HepG2 (cell line): ENCODE data around the gene TAS2R30. TPM values are rescaled to one million over a fixed set of nuclear protein-coding genes. Genes with fewer than 3 reads are reported as not detected.
A peak's percentile ranks its signal among the peaks of the same experiment; 100 is the strongest.

ENCODE experiments used
- CCAR2 ChIP-seq: fragments of 200-400 bp; formaldehyde crosslinking; optimal IDR thresholded peaks from 2 replicates; pipeline ENCODE3; 2018; ENCODE audit warnings: low read depth, mild to moderate bottlenecking, low read length, moderate library complexity
- CERS6 ChIP-seq: sonication (generic); formaldehyde crosslinking; IDR thresholded peaks from 2 replicates; pipeline ENCODE4 v1.5.0; 2020; ENCODE audit warnings: missing genetic modification reagents
- EP300 ChIP-seq, 3 experiments: sonication (generic) in 1 of 3; formaldehyde crosslinking in 1 of 3; IDR thresholded peaks; 2 replicates each; pipeline versions ENCODE4 v1.5.1 to v1.6.1; 2011 to 2020; ENCODE audit warnings: low read depth in 2 of 3, low read length in 2 of 3, borderline replicate concordance in 1 of 3, improper control_type of control experiment in 1 of 3, mild to moderate bottlenecking in 1 of 3, missing genetic modification reagents in 1 of 3, moderate library complexity in 1 of 3
- FOXK2 ChIP-seq: fragments of 450-650 bp; IDR thresholded peaks from 2 replicates; pipeline ENCODE4 v1.6.1; 2016
- FOXM1 ChIP-seq: sonication (generic); formaldehyde crosslinking; IDR thresholded peaks from 2 replicates; pipeline ENCODE4 v1.5.0; 2020; ENCODE audit warnings: missing genetic modification reagents
- GZF1 ChIP-seq: sonication (generic); formaldehyde crosslinking; IDR thresholded peaks from 2 replicates; pipeline ENCODE4 v1.5.1; 2020; ENCODE audit warnings: mild to moderate bottlenecking, missing genetic modification reagents
- JARID2 ChIP-seq: sonication (generic); formaldehyde crosslinking; IDR thresholded peaks from 2 replicates; pipeline ENCODE4 v1.8.1; 2023; ENCODE audit warnings: missing genetic modification reagents, inconsistent platforms; ENCODE audit not compliant: insufficient replicate concordance
- KLF12 ChIP-seq: sonication (generic); formaldehyde crosslinking; IDR thresholded peaks from 2 replicates; pipeline ENCODE4 v1.4.0; 2020; ENCODE audit warnings: missing genetic modification reagents, borderline replicate concordance
- KLF16 ChIP-seq, 2 experiments: sonication (generic) in 1 of 2; formaldehyde crosslinking in 1 of 2; IDR thresholded peaks; 2 replicates each; pipeline versions ENCODE4 v1.6.1 to v1.8.0; 2016 to 2023; ENCODE audit warnings: missing genetic modification reagents in 2 of 2, missing compliant biosample characterization in 1 of 2
- KMT2B ChIP-seq: IDR thresholded peaks from 2 replicates; pipeline ENCODE4 v1.6.1; 2016; ENCODE audit warnings: missing genetic modification reagents, missing compliant biosample characterization
- NR2F2 ChIP-seq: IDR thresholded peaks from 2 replicates; pipeline ENCODE4 v1.6.1; 2012; ENCODE audit warnings: low read depth, inconsistent platforms, borderline replicate concordance
- NR2F6 ChIP-seq, 2 experiments: IDR thresholded peaks; 2 replicates each; pipeline ENCODE4 v1.6.1; 2016; ENCODE audit warnings: antibody characterized with exemption in 1 of 2, mild to moderate bottlenecking in 1 of 2
- RBM39 ChIP-seq: fragments of 200-400 bp; formaldehyde crosslinking; IDR thresholded peaks from one replicate; pipeline ENCODE4 v1.6.1; 2018; ENCODE audit warnings: antibody characterized with exemption, mild to moderate bottlenecking, low read depth, low read length; ENCODE audit not compliant: poor library complexity, severe bottlenecking
- SMAD1 ChIP-seq: sonication (generic); formaldehyde crosslinking; IDR thresholded peaks from 2 replicates; pipeline ENCODE4 v1.4.0; 2020; ENCODE audit warnings: missing genetic modification reagents, low read depth, mild to moderate bottlenecking, borderline replicate concordance
- SNAPC2 ChIP-seq: sonication (generic); formaldehyde crosslinking; IDR thresholded peaks from 2 replicates; pipeline ENCODE4 v1.8.1; 2022; ENCODE audit warnings: mild to moderate bottlenecking, missing genetic modification reagents
- SNAPC4 ChIP-seq: sonication (generic); formaldehyde crosslinking; IDR thresholded peaks from 2 replicates; pipeline ENCODE4 v1.4.0; 2020; ENCODE audit warnings: mild to moderate bottlenecking, missing genetic modification reagents
- SNAPC5 ChIP-seq: sonication (generic); formaldehyde crosslinking; IDR thresholded peaks from 2 replicates; pipeline ENCODE4 v1.8.1; 2023; ENCODE audit warnings: mild to moderate bottlenecking, missing genetic modification reagents, borderline replicate concordance
- ZNF550 ChIP-seq: sonication (generic); formaldehyde crosslinking; IDR thresholded peaks from 2 replicates; pipeline ENCODE4 v1.4.0; 2020; ENCODE audit warnings: mild to moderate bottlenecking, missing genetic modification reagents, borderline replicate concordance
- ZNF569 ChIP-seq: sonication (generic); formaldehyde crosslinking; IDR thresholded peaks from 2 replicates; pipeline ENCODE4 v1.5.0; 2020; ENCODE audit warnings: mild to moderate bottlenecking, missing genetic modification reagents, moderate library complexity, borderline replicate concordance
- ZNF576 ChIP-seq: sonication (generic); formaldehyde crosslinking; IDR thresholded peaks from 2 replicates; pipeline ENCODE4 v1.4.0; 2020; ENCODE audit warnings: mild to moderate bottlenecking, missing genetic modification reagents
- ZNF616 ChIP-seq: sonication (generic); formaldehyde crosslinking; IDR thresholded peaks from 2 replicates; pipeline ENCODE4 v1.5.0; 2020; ENCODE audit warnings: low read depth, mild to moderate bottlenecking, missing genetic modification reagents
- ZNF724P ChIP-seq: sonication (generic); formaldehyde crosslinking; IDR thresholded peaks from 2 replicates; pipeline ENCODE4 v1.8.0; 2022; ENCODE audit warnings: missing genetic modification reagents, borderline replicate concordance
- polyA plus RNA-seq, 8 experiments: library from polyadenylated mRNA; depleted of rRNA in 3 of 8; stranded (reverse) in 7 of 8; unstranded in 1 of 8; fragments of >200 nt; fragmentation: Illumina TruSeq in 4 of 8; extraction: Trizol in 4 of 8; gene quantifications; 2 replicates each; pipeline versions ENCODE4 v1.2.1 to v1.2.3, GENCODE V29; 2011 to 2016; ENCODE audit warnings: low read depth in 4 of 8, missing spikeins in 1 of 8, mixed read lengths in 1 of 8; ENCODE audit not compliant: insufficient read depth in 1 of 8
- total RNA-seq, 5 experiments: library from RNA; depleted of rRNA; stranded (reverse); fragments of >200 nt; fragmentation: Illumina TruSeq; extraction: Trizol; gene quantifications; 2 replicates each; pipeline ENCODE4 v1.2.3, GENCODE V29; 2016; ENCODE audit warnings: low read depth in 1 of 5

The TAS2R30 gene
- total and polyA plus RNA-seq, 2 of the 13 experiments (the other 11 are each of a cell fraction or from before 2014, with no cell fraction given) = 0.42 to 5.2 TPM

GRCh38 chr12:11171145-11171968, 36.9 kb upstream of the TAS2R30 start, which contains the start of gene SMIM10L1 (continued):
- TF ChIP-seq CERS6 (CRISPR knock-in tag) (0 out of 2 replicates have a peak, but pooled peaks have one; percentile 18), NR2F2 (0 out of 2 replicates have a peak, but pooled peaks have one; percentile 20), FOXM1 (no peak), ZNF576 (CRISPR knock-in tag) (no peak), KLF16 (CRISPR knock-in tag; IDR thresholded peaks at IDR 0.05) (peak in 1 of 2 experiments; percentile 68; a peak in 1 of 4 replicates), KLF12 (CRISPR knock-in tag) (peak; percentile 73; the same call in 1 of the 2 replicates), ZNF550 (CRISPR knock-in tag) (peak; percentile 66; the same call in 1 of the 2 replicates), ZNF724P (CRISPR knock-in tag) (peak; percentile 89), GZF1 (peak; percentile 60; the same call in 1 of the 2 replicates), SNAPC4 (CRISPR knock-in tag) (no peak), CCAR2 (no peak), SNAPC2 (CRISPR knock-in tag) (peak; percentile 75; the same call in 1 of the 2 replicates), FOXK2 (no peak), ZNF569 (CRISPR knock-in tag) (no peak), KMT2B (peak; percentile 98), JARID2 (CRISPR knock-in tag) (peak; percentile 85), NR2F6 (IDR thresholded peaks at IDR 0.05) (no peak), NR2F6 (CRISPR knock-in tag; IDR thresholded peaks at IDR 0.05) (no peak), EP300 (IDR thresholded peaks at IDR 0.05; ENCODE audit: low read depth in 2 of 2, low read length in 2 of 2) (no peak; a peak in 1 of 4 replicates), EP300 (CRISPR knock-in tag; IDR thresholded peaks at IDR 0.05; ENCODE audit: borderline replicate concordance) (0 out of 2 replicates have a peak, but pooled peaks have one; percentile 19), SNAPC5 (peak; percentile 86; the same call in 1 of the 2 replicates), SMAD1 (CRISPR knock-in tag) (no peak), ZNF616 (CRISPR knock-in tag) (no peak; the same call in 1 of the 2 replicates), RBM39 (no peak)
